RWPE1 (cell line): ENCODE results near the gene HAO2.
"Not testable (repeated sequence)": the region's sequence is repeated elsewhere in the genome, so short reads cannot be mapped to it uniquely, and the experiment has no call there.

ENCODE experiments used
- CTCF ChIA-PET: fragments of 350-600 bp; sonication (Branson Sonifier 250); formaldehyde crosslinking; extraction: SDS; loops from one replicate; lab custom pipeline; 2021; lab: Yijun Ruan, JAX
- POLR2A ChIA-PET: fragments of 400-600 bp; formaldehyde crosslinking; extraction: SDS; loops from one replicate; lab custom pipeline; 2020; ENCODE audit warnings: antibody characterized with exemption; ENCODE audit not compliant: low non-redundant PET; lab: Yijun Ruan, JAX
- DNase-seq: peaks from one replicate; pipeline ENCODE4 v3.0.0; 2012; ENCODE audit warnings: low spot score
- H3K27ac ChIP-seq: fragments of 450-650 bp; 2 replicates; pipeline ENCODE4 v1.5.1; 2017
- TF ChIP-seq, protein P1 (sequence below): fragments of 450-650 bp; conservative IDR thresholded peaks from 2 replicates; pipeline ENCODE4 v1.5.1; 2017; ENCODE audit warnings: low read depth, mild to moderate bottlenecking

Gene HAO2

DNA sequence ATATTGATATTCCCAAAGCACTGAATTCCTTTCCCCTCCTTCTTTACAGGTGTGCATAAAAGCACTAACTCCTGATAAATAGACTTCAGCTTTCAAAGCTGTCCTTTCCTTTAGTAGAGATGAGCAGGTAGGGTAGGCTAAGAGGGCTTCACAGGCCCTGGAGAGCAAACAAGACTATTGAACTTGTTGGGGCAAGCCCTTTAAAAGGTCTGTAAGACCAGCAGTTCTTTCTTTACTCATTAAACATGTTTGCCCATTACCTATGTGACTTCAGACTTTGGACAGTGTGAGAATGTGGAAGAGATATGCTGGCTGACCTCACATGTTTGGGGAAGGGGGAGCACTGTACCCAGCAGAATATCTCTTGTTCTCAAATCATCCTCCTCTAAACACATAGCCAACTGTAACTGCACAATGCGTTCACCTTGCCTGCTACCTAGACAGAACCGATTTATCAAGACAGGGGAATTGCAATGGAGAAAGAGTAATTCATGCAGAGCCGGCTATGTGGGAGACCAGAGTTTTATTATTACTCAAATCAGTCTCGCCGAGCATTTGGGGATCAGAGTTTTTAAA, 27.1 kb upstream of the HAO2 start:
- ChIA-PET POLR2A (no interaction called here), CTCF (no interaction called here)
- TF ChIP-seq, protein P1, sequence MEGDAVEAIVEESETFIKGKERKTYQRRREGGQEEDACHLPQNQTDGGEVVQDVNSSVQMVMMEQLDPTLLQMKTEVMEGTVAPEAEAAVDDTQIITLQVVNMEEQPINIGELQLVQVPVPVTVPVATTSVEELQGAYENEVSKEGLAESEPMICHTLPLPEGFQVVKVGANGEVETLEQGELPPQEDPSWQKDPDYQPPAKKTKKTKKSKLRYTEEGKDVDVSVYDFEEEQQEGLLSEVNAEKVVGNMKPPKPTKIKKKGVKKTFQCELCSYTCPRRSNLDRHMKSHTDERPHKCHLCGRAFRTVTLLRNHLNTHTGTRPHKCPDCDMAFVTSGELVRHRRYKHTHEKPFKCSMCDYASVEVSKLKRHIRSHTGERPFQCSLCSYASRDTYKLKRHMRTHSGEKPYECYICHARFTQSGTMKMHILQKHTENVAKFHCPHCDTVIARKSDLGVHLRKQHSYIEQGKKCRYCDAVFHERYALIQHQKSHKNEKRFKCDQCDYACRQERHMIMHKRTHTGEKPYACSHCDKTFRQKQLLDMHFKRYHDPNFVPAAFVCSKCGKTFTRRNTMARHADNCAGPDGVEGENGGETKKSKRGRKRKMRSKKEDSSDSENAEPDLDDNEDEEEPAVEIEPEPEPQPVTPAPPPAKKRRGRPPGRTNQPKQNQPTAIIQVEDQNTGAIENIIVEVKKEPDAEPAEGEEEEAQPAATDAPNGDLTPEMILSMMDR: no peak

GRCh38 chr1:119345398-119345797, 23.2 kb upstream of the HAO2 start:
- TF ChIP-seq, protein P1: no peak
- ChIA-PET POLR2A (no interaction called here), CTCF (interaction anchor here (0.7 kb wide), 1 partner anchor 46 kb away, joined by 3 read pairs; no protein-coding TSS in a partner anchor)
- DNase-seq: no peak
- H3K27ac ChIP-seq: no peak overlapping the region

More for the DNA sequence above, 27.1 kb upstream of the HAO2 start:
- no peak for DNase-seq
- no peak overlapping the region for H3K27ac ChIP-seq

DNA sequence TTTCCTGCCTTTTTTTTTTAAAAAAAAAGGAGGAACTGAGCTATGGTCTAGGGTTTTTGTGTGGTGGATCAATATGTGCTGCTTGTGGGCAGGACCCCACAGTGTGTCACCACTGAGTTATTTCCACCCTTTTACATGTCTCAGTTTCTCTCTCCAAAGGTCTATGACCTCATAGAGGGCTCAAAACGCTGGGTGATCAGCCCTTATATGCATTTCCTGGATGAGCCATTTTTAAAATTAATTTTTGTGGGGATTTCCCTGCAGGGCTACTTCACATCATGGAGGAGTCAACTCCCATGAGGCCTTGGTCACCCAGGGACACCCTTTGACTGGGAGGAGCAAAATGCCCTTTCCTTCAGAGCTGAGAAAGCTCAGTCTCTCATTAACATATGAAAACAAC, 20.7 kb upstream of the HAO2 start:
- H3K27ac ChIP-seq: no peak overlapping the region
- ChIA-PET CTCF (interaction anchor here (0.6 to 1.0 kb wide), 3 partner anchors 73 to 269 kb away, joined by 3 to 5 read pairs (median 3); no protein-coding TSS in a partner anchor), POLR2A (no interaction called here)
- TF ChIP-seq, protein P1: no peak
- no peak for DNase-seq

- POLR2A ChIA-PET: no interaction called here
- TF ChIP-seq, protein P1: no peak
- DNase-seq: no peak
- CTCF ChIA-PET: interaction anchor here (0.6 kb wide), 2 partner anchors 55 to 144 kb away, joined by 5 to 6 read pairs; no protein-coding TSS in a partner anchor
- H3K27ac ChIP-seq: no peak overlapping the region
These were observed 19.6 kb upstream of the HAO2 start for GRCh38 chr1:119348941-119349340.

- DNase-seq, POLR2A ChIA-PET, H3K27ac ChIP-seq: not testable (repeated sequence)
- CTCF ChIA-PET: interaction anchor here (0.6 kb wide), 1 partner anchor 18 kb away, joined by 5 read pairs; no protein-coding TSS in a partner anchor
These were observed 17.7 kb upstream of the HAO2 start for GRCh38 chr1:119350866-119351265.

- ChIA-PET POLR2A (interaction anchor here (0.6 kb wide), 1 partner anchor 793 kb away, joined by 3 read pairs; no protein-coding TSS in a partner anchor), CTCF (no interaction called here)
- DNase-seq: no peak
- TF ChIP-seq, protein P1: no peak
- H3K27ac ChIP-seq: no peak overlapping the region
These were observed 16.6 kb upstream of the HAO2 start for GRCh38 chr1:119351997-119352396.

DNA sequence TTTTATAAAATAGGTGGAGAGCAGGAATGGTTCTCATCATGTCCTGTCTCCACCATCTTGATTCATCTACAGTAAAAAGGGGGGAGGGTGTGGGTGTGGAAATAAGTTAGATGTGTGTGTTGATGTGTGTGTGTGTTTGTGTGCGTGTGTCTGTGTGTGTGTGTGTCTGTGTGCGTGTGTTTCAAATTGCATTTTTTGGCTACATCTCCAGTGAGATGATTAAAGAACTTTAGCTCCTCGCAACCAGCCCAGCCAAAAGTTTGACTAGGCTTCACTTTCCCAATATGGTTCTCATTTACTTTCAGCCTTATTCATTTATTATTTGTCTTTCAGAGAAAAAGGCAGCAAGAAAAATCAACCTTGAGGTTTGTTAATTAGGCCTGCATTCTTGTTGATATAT, 14.7 kb upstream of the HAO2 start:
- CTCF ChIA-PET: no interaction called here
- POLR2A ChIA-PET: no interaction called here

More for the DNA sequence above, 14.7 kb upstream of the HAO2 start:
- H3K27ac ChIP-seq: no peak overlapping the region
- DNase-seq: no peak
- TF ChIP-seq, protein P1: no peak
